Retinal pigment epithelial cell (primary cell): ENCODE results near the gene XYLT2.

Experiments used
- DNase-seq: peaks from one replicate; pipeline ENCODE4 v3.0.0-alpha.2; 2010; ENCODE audit warnings: low read depth
- H3K4me3 ChIP-seq: 2 replicates; pipeline ENCODE4 v1.5.1; 2011; ENCODE audit warnings: mild to moderate bottlenecking, low read length, control low read depth, moderate library complexity
- TF ChIP-seq, protein P1 (sequence below): conservative IDR thresholded peaks from 2 replicates; pipeline ENCODE4 v1.5.1; 2011; ENCODE audit warnings: low read depth, low read length, control low read depth, inconsistent platforms

XYLT2 gene

GRCh38 chr17:50407921-50408320 lies 62.0 kb downstream of the XYLT2 start:
- TF ChIP-seq, protein P1, sequence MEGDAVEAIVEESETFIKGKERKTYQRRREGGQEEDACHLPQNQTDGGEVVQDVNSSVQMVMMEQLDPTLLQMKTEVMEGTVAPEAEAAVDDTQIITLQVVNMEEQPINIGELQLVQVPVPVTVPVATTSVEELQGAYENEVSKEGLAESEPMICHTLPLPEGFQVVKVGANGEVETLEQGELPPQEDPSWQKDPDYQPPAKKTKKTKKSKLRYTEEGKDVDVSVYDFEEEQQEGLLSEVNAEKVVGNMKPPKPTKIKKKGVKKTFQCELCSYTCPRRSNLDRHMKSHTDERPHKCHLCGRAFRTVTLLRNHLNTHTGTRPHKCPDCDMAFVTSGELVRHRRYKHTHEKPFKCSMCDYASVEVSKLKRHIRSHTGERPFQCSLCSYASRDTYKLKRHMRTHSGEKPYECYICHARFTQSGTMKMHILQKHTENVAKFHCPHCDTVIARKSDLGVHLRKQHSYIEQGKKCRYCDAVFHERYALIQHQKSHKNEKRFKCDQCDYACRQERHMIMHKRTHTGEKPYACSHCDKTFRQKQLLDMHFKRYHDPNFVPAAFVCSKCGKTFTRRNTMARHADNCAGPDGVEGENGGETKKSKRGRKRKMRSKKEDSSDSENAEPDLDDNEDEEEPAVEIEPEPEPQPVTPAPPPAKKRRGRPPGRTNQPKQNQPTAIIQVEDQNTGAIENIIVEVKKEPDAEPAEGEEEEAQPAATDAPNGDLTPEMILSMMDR, result no peak
- H3K4me3 ChIP-seq, result no peak overlapping the region
- DNase-seq, result no peak
